Endothelial cell of umbilical vein (primary cell): ENCODE data around the gene SLAIN2. TPM values are rescaled to one million over a fixed set of nuclear protein-coding genes. Genes with fewer than 3 reads are reported as not detected.

Source experiments
- BruUV-seq: library from RNA; stranded (reverse); fragments of 400-500 nt; replicated peaks from 2 replicates; lab custom pipeline; 2021; lab: Mats Ljungman, UMichigan
- CTCF ChIA-PET: fragments of 300-600, 350-600 bp; sonication (Branson Sonifier 250); formaldehyde crosslinking; loops from one replicate; lab custom pipeline; 2021; ENCODE audit warnings: antibody characterized with exemption, inconsistent platforms; lab: Charles Lee
- POLR2A ChIA-PET: fragments of 300-600, 350-600 bp; sonication (Branson Sonifier 250); formaldehyde crosslinking; loops from one replicate; lab custom pipeline; 2021; ENCODE audit warnings: antibody characterized with exemption, inconsistent platforms; lab: Charles Lee
- DNase-seq: peaks from one replicate; pipeline ENCODE4 v3.0.0-alpha.2; 2011; ENCODE audit warnings: low read depth, low spot score
- FAIRE-seq: peaks from 2 replicates; lab custom pipeline; 2011; peaks lifted over from hg19 to GRCh38; lab: Jason Lieb, UNC
- H2AFZ ChIP-seq: 2 replicates; pipeline ENCODE4 v1.6.0; 2012; ENCODE audit warnings: low read depth, low read length, control low read depth, inconsistent platforms
- H3K27ac ChIP-seq: 2 replicates; pipeline ENCODE4 v1.5.1; 2011; ENCODE audit warnings: low read depth, mild to moderate bottlenecking, control low read depth, low read length, moderate library complexity; ENCODE audit not compliant: insufficient read depth
- H3K27me3 ChIP-seq, 2 experiments: 2 replicates each; pipeline versions ENCODE4 v1.6.0 to v1.6.1; 2011; ENCODE audit warnings: low read length in 2 of 2, mixed read lengths in 1 of 2; ENCODE audit not compliant: control insufficient read depth in 2 of 2, insufficient read depth in 2 of 2
- H3K36me3 ChIP-seq, 2 experiments: 2 replicates in 1 of 2; 3 replicates in 1 of 2; pipeline ENCODE4 v1.5.1; 2011; ENCODE audit warnings: low read length in 2 of 2, mild to moderate bottlenecking in 1 of 2, moderate library complexity in 1 of 2; ENCODE audit not compliant: control insufficient read depth in 2 of 2, insufficient read depth in 2 of 2; ENCODE audit errors: extremely low read depth in 1 of 2
- H3K4me1 ChIP-seq: 3 replicates; pipeline ENCODE4 v1.5.1; 2011; ENCODE audit warnings: mild to moderate bottlenecking, low read length; ENCODE audit not compliant: control insufficient read depth, insufficient read depth; ENCODE audit errors: extremely low read depth
- H3K4me2 ChIP-seq: 2 replicates; pipeline ENCODE4 v1.6.1; 2011; ENCODE audit warnings: low read length, control low read depth, mixed read lengths; ENCODE audit not compliant: insufficient read depth
- H3K4me3 ChIP-seq, 3 experiments: fragments of 200-600 bp in 1 of 3; sonication (generic), shearing (Covaris generic) in 1 of 3; replicated peaks in 1 of 3; 2 replicates each; pipeline ENCODE4 v1.5.1; 2011 to 2016; ENCODE audit warnings: control low read depth in 3 of 3, low read length in 3 of 3, mild to moderate bottlenecking in 2 of 3, inconsistent platforms in 1 of 3, low read depth in 1 of 3, moderate library complexity in 1 of 3; ENCODE audit not compliant: insufficient read depth in 1 of 3
- H3K79me2 ChIP-seq: 2 replicates; pipeline ENCODE4 v1.6.0; 2012; ENCODE audit warnings: low read length, inconsistent platforms; ENCODE audit not compliant: control insufficient read depth, insufficient read depth
- H3K9ac ChIP-seq: replicated peaks from 2 replicates; pipeline ENCODE3; 2011; ENCODE audit warnings: low read length, control low read depth; ENCODE audit not compliant: insufficient read depth; ENCODE audit errors: extremely low read depth
- H3K9me1 ChIP-seq: replicated peaks from 3 replicates; pipeline ENCODE4 v1.6.0; 2011; ENCODE audit warnings: mild to moderate bottlenecking, low read length; ENCODE audit not compliant: control insufficient read depth, insufficient read depth; ENCODE audit errors: extremely low read depth
- H3K9me3 ChIP-seq: replicated peaks from 2 replicates; pipeline ENCODE4 v1.5.1; 2012; ENCODE audit warnings: low read length, inconsistent platforms; ENCODE audit not compliant: control insufficient read depth, insufficient read depth
- H4K20me1 ChIP-seq: replicated peaks from 2 replicates; pipeline ENCODE3; 2011; ENCODE audit warnings: mild to moderate bottlenecking, low read length; ENCODE audit not compliant: control insufficient read depth, insufficient read depth; ENCODE audit errors: extremely low read depth
- EZH2 ChIP-seq: IDR thresholded peaks from 2 replicates; pipeline ENCODE4 v1.6.1; 2012; ENCODE audit warnings: borderline replicate concordance, low read depth, mild to moderate bottlenecking, moderate library complexity, low read length, inconsistent platforms; ENCODE audit not compliant: severe bottlenecking
- FOS ChIP-seq: IDR thresholded peaks from 2 replicates; pipeline ENCODE4 v1.6.1; 2011; ENCODE audit warnings: mild to moderate bottlenecking, low read length, moderate library complexity, borderline replicate concordance; ENCODE audit not compliant: insufficient read depth
- GATA2 ChIP-seq: IDR thresholded peaks from 2 replicates; pipeline ENCODE4 v1.7.0; 2011; ENCODE audit warnings: low read depth, mild to moderate bottlenecking, moderate library complexity, mixed read lengths, low read length; ENCODE audit not compliant: insufficient read length, insufficient read depth
- JUN ChIP-seq: IDR thresholded peaks from 2 replicates; pipeline ENCODE4 v1.6.1; 2011; ENCODE audit warnings: borderline replicate concordance, low read depth; ENCODE audit not compliant: insufficient read length, insufficient read depth
- MYC ChIP-seq: IDR thresholded peaks from one replicate; pipeline ENCODE4 v1.6.1; 2011; ENCODE audit warnings: mild to moderate bottlenecking, low read depth, low read length
- POLR2A ChIP-seq: IDR thresholded peaks from 2 replicates; pipeline ENCODE4 v1.6.1; 2012; ENCODE audit warnings: low read depth, mild to moderate bottlenecking, control low read depth, low read length
- POLR2AphosphoS5 ChIP-seq: IDR thresholded peaks from 2 replicates; pipeline ENCODE4 v1.6.1; 2012; ENCODE audit warnings: low read depth, mild to moderate bottlenecking, control low read depth, low read length, moderate library complexity; ENCODE audit not compliant: insufficient read depth
- dilution Hi-C: fragments of 300-500 bp; cut with MboI; formaldehyde crosslinking; loops from one replicate; pipeline ENCODE4 v1.15.0; 2019; ENCODE audit warnings: low sequenced_read_pairs; ENCODE audit not compliant: extremely low pct_ligation_motif_present
- intact Hi-C: fragments of 100-400 bp; cut with micrococcal nuclease; formaldehyde crosslinking; loops from one replicate; pipeline ENCODE4 v1.10.0; 2022
- polyA plus RNA-seq, 4 experiments: library from polyadenylated mRNA; depleted of rRNA in 3 of 4; stranded (reverse) in 3 of 4; unstranded in 1 of 4; fragments of >200 nt; gene quantifications; 2 replicates each; pipeline versions ENCODE4 v1.2.1 to v1.2.3, GENCODE V29; 2011 to 2012; ENCODE audit warnings: missing spikeins in 1 of 4
- total RNA-seq: library from RNA; stranded (reverse); gene quantifications from 2 replicates; pipeline ENCODE4 v1.2.3, GENCODE V29; 2021
- TF ChIP-seq, protein P1 (sequence below): IDR thresholded peaks from 2 replicates; pipeline ENCODE4 v1.6.1; 2011; ENCODE audit not compliant: insufficient read depth, insufficient read length
- TF ChIP-seq, protein P2 (sequence below), 2 donors: IDR thresholded peaks; 1 replicate in 1 of 2; 2 replicates in 1 of 2; pipeline ENCODE4 v1.5.1; 2011; ENCODE audit warnings: low read length in 2 of 2, mild to moderate bottlenecking in 2 of 2, moderate library complexity in 2 of 2, control low read depth in 1 of 2, inconsistent platforms in 1 of 2, low read depth in 1 of 2; ENCODE audit not compliant: insufficient read depth in 1 of 2; ENCODE audit errors: extremely low read depth in 1 of 2

The SLAIN2 gene
- total and polyA plus RNA-seq, 2 donors (not counting 3 experiments of a cell fraction or from before 2014, with no cell fraction given): 27.4 to 49.5 TPM

DNA sequence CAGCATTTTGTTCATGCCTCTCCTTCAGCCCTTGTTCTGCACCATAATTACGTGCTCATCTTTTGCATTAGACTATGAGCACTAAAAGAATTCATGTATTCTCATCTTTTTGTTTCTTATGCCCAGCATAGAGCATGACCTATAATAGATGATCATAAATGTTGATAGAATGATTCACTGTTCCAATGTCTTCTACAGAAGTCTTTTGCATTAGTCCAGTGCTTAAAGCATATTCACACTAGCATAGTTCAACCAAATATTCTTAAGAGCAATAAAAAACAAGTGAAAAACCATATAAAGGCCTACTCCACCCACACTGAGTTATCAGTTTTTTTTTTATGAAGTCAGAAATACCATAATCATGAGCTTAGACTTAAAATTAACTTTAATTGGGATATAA lies 105.3 kb downstream of the SLAIN2 start:
- no peaks in the 10 kb centered on the region for H3K9me3 ChIP-seq
- no peak for TF ChIP-seq MYC
- TF ChIP-seq, protein P1, sequence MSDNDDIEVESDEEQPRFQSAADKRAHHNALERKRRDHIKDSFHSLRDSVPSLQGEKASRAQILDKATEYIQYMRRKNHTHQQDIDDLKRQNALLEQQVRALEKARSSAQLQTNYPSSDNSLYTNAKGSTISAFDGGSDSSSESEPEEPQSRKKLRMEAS: no peak
- no peak for TF ChIP-seq JUN
- TF ChIP-seq, protein P2, sequence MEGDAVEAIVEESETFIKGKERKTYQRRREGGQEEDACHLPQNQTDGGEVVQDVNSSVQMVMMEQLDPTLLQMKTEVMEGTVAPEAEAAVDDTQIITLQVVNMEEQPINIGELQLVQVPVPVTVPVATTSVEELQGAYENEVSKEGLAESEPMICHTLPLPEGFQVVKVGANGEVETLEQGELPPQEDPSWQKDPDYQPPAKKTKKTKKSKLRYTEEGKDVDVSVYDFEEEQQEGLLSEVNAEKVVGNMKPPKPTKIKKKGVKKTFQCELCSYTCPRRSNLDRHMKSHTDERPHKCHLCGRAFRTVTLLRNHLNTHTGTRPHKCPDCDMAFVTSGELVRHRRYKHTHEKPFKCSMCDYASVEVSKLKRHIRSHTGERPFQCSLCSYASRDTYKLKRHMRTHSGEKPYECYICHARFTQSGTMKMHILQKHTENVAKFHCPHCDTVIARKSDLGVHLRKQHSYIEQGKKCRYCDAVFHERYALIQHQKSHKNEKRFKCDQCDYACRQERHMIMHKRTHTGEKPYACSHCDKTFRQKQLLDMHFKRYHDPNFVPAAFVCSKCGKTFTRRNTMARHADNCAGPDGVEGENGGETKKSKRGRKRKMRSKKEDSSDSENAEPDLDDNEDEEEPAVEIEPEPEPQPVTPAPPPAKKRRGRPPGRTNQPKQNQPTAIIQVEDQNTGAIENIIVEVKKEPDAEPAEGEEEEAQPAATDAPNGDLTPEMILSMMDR (IDR thresholded peaks at IDR 0.05; ENCODE audit: extremely low read depth in 1 of 2, insufficient read depth in 1 of 2, low read depth in 1 of 2, low read length in 2 of 2): no peak
- TF ChIP-seq GATA2: no peak
- no peak overlapping the region for H3K9ac ChIP-seq
- no peak for DNase-seq
- no peaks in the 10 kb centered on the region for H3K27me3 ChIP-seq
- H3K79me2 ChIP-seq: no peaks in the 10 kb centered on the region
- H3K4me3 ChIP-seq: no peak overlapping the region
- no peak overlapping the region for H2AFZ ChIP-seq
- dilution Hi-C loops: no loop called here
- intact Hi-C loops: loop anchor here (5.0 kb wide), 1 partner anchor 96 kb away; no protein-coding TSS in a partner anchor
- CTCF ChIA-PET: interaction anchor here (1.0 to 1.4 kb wide), 5 partner anchors 11 to 436 kb away, joined by 3 to 11 read pairs (median 3); no protein-coding TSS in a partner anchor
- no peaks in the 10 kb centered on the region for H3K4me1 ChIP-seq
- POLR2A ChIA-PET: interaction anchor here (0.6 kb wide), 1 partner anchor 81 kb away, joined by 4 read pairs; no protein-coding TSS in a partner anchor
- H3K4me2 ChIP-seq: no peak overlapping the region
- FAIRE-seq: no peak
- no TSS peak for BruUV-seq
- no peaks in the 10 kb centered on the region for H3K36me3 ChIP-seq
- no peaks in the 10 kb centered on the region for H4K20me1 ChIP-seq
- no peaks in the 10 kb centered on the region for H3K9me1 ChIP-seq
- H3K27ac ChIP-seq: no peak overlapping the region

DNA sequence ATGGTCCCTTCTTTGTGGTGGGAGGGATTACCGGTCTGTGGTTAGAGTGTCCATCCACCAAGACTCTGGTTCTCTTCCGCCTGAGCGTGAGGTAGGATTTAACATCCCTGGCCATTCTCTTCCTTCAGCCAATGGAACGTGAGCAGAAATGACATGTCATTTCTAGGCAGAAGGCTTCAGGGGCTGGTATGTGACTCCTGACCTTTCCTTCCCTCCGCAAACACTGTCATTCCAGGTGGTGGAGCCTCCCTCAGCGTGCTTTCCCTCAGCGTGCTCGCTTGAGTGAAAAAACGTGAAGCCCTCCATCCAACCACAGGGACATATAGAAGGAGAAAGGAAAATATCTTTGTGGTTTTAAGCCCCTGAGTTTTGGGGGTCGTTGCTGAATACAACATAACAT lies 107.8 kb downstream of the SLAIN2 start:
- Histone ChIP-seq H3K27me3 (no peaks in the 10 kb centered on the region), H2AFZ (no peak overlapping the region), H3K79me2 (no peaks in the 10 kb centered on the region), H3K4me2 (no peak overlapping the region), H3K9ac (no peak overlapping the region), H4K20me1 (no peaks in the 10 kb centered on the region), H3K9me1 (no peaks in the 10 kb centered on the region), H3K36me3 (no peaks in the 10 kb centered on the region), H3K4me3 (no peak overlapping the region), H3K27ac (no peak overlapping the region), H3K9me3 (no peaks in the 10 kb centered on the region), H3K4me1 (no peaks in the 10 kb centered on the region)
- ChIA-PET CTCF (no interaction called here), POLR2A (no interaction called here)
- no peak for FAIRE-seq
- dilution Hi-C loops (no loop called here), intact Hi-C loops (loop anchor here (5.0 kb wide), 1 partner anchor 93 kb away; no protein-coding TSS in a partner anchor)
- TF ChIP-seq POLR2AphosphoS5: no peak
- no peak for TF ChIP-seq GATA2
- no peak for TF ChIP-seq JUN
- TF ChIP-seq FOS: no peak
- TF ChIP-seq, protein P1: no peak
- TF ChIP-seq POLR2A: no peak
- TF ChIP-seq MYC: no peak
- TF ChIP-seq EZH2: no peak
- TF ChIP-seq, protein P2 (IDR thresholded peaks at IDR 0.05; ENCODE audit: extremely low read depth in 1 of 2, insufficient read depth in 1 of 2, low read depth in 1 of 2, low read length in 2 of 2): no peak
- DNase-seq: no peak
- BruUV-seq: no TSS peak
